HG02588 (cell line): Measurements from ENCODE around the gene PPM1H.
"Not testable (repeated sequence)": the region's sequence is repeated elsewhere in the genome, so short reads cannot be mapped to it uniquely, and the experiment has no call there.

Experiments
- ATAC-seq: cut with Tn5 transposase; IDR thresholded peaks from one replicate; pipeline ENCODE4 v1.9.1; 2021; ENCODE audit warnings: mild to moderate bottlenecking, moderate library complexity; ENCODE audit not compliant: unreplicated experiment

PPM1H gene

GRCh38 chr12:62693376-62694050, 241.4 kb downstream of the PPM1H start:
- no peak for ATAC-seq

GRCh38 chr12:62692884-62693283, 242.1 kb downstream of the PPM1H start:
- no peak for ATAC-seq

GRCh38 chr12:62691309-62691708, 243.6 kb downstream of the PPM1H start:
- ATAC-seq = no peak

- ATAC-seq = no peak
These were observed 245.7 kb downstream of the PPM1H start for GRCh38 chr12:62689042-62689839.

- ATAC-seq = no peak
These were observed 248.0 kb downstream of the PPM1H start for GRCh38 chr12:62686938-62687337.

- ATAC-seq = no peak
These were observed 250.2 kb downstream of the PPM1H start for GRCh38 chr12:62684570-62685295.

- ATAC-seq = no peak
These were observed 251.0 kb downstream of the PPM1H start for GRCh38 chr12:62683776-62684569.

GRCh38 chr12:62681306-62681705, 253.6 kb downstream of the PPM1H start:
- no peak for ATAC-seq

- ATAC-seq = no peak
These were observed 255.3 kb downstream of the PPM1H start for GRCh38 chr12:62679608-62680007.

GRCh38 chr12:62677355-62677754, 257.6 kb downstream of the PPM1H start:
- no peak for ATAC-seq

- ATAC-seq = no peak
These were observed 258.2 kb downstream of the PPM1H start for GRCh38 chr12:62676521-62677307.

- ATAC-seq = no peak
These were observed 261.7 kb downstream of the PPM1H start for GRCh38 chr12:62673028-62673815.

- no peak for ATAC-seq
These were observed 263.8 kb downstream of the PPM1H start for GRCh38 chr12:62670986-62671720.

GRCh38 chr12:62668782-62669181, 266.2 kb downstream of the PPM1H start:
- ATAC-seq = no peak

- not testable (repeated sequence) for ATAC-seq
These were observed 270.0 kb downstream of the PPM1H start for GRCh38 chr12:62664951-62665350.

- ATAC-seq = no peak
These were observed 274.2 kb downstream of the PPM1H start for GRCh38 chr12:62660756-62661155.

GRCh38 chr12:62659453-62660295, 275.3 kb downstream of the PPM1H start:
- no peak for ATAC-seq

- ATAC-seq = no peak
These were observed 276.0 kb downstream of the PPM1H start for GRCh38 chr12:62658910-62659309.
